Measurements from ENCODE around the gene SNRPD2. TPM values are rescaled to one million over a fixed set of nuclear protein-coding genes. Genes with fewer than 3 reads are reported as not detected.
A peak's percentile ranks its signal among the peaks of the same experiment; 100 is the strongest.

SNRPD2 gene
- total RNA-seq, 1 experiment from 2014 or later: 793 TPM

DNA sequence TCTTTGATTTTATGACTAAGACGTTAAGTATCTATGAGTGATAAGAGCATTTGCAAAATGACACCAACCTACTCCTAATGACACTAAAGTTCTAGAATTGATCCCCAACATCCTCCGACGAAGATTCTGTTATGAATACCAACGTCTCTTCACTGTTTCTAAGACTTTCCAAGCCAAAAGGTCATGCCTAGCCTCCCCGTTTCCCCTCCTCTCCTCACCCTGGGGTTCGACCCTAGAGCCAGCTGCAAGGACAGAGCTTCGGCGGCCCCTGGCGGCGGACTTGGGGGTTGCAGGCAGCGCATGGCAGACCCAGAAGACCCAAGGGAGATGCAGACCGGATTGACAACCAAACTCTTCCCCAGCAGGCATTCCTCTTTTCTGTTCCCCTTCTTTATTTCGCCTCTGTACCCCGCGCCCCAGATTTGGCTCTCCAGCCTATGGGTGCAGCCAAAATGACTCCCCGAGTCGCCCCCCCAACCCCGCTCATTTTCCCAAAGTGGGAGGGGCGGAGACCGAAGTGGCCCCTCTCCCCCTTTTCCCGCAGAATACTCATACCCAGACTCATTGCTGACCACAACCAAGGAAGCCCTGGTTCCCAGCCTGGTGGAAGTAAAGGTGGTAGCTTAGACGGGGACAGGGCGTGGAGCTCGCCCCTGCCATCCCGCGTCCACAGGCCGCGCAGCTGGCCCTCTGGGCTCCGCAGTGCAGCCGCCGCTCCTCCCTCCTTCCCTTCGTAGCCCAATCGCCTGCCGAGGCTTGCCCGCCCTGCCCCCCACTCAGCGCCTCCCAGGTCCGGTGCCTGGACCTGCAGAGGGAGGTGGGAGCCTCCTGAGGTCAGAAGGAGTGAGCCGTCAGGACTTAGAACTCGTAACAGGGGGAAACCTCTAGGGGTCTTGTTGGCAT, 48.5 kb downstream of the SNRPD2 start:
- Histone ChIP-seq H3K4ac (ENCODE audit: low read depth, low read length) (no peak overlapping the region), H3K27me3 (ENCODE audit: insufficient read depth, low read length) (no peaks in the 10 kb centered on the region), H4K91ac (ENCODE audit: insufficient read length, low read depth, low read length) (no peak overlapping the region), H3K4me1 (ENCODE audit: insufficient read depth, low read length) (peaks cover 3% of the 10 kb centered on the region; the same call in 1 of the 2 replicates), H3K56ac (ENCODE audit: insufficient read length, low read depth, low read length) (no peak overlapping the region), H2AK5ac (ENCODE audit: insufficient read length, low read length) (no peak overlapping the region), H2AFZ (ENCODE audit: low read length) (no peak overlapping the region), H2BK20ac (ENCODE audit: low read depth, low read length, poor library complexity, severe bottlenecking) (no peak overlapping the region), H3K23ac (ENCODE audit: insufficient read length, low read depth, low read length) (no peak overlapping the region), H3K4me2 (ENCODE audit: insufficient read depth, insufficient read length, low read length) (peak overlapping the region; percentile 60), H2BK120ac (ENCODE audit: low read depth, low read length, poor library complexity, severe bottlenecking) (no peak overlapping the region), H3K18ac (ENCODE audit: insufficient read length, low read depth, low read length) (no peak overlapping the region), H3K9me3 (ENCODE audit: control insufficient read depth, low read depth, low read length) (no peaks in the 10 kb centered on the region), H3K79me2 (ENCODE audit: insufficient read depth, low read length) (no peaks in the 10 kb centered on the region), H3K14ac (ENCODE audit: insufficient read depth, low read length) (no peak overlapping the region), H2BK5ac (ENCODE audit: insufficient read length, low read length) (no peak overlapping the region), H3K9ac (ENCODE audit: extremely low read depth, insufficient read length, low read length) (no peak overlapping the region), H3K79me1 (ENCODE audit: insufficient read depth, low read depth, low read length, poor library complexity, severe bottlenecking) (no peaks in the 10 kb centered on the region), H3T11ph (ENCODE audit: low read length) (no peak overlapping the region), H3K23me2 (ENCODE audit: insufficient read length, low read depth, low read length, poor library complexity, severe bottlenecking) (peaks cover 20% of the 10 kb centered on the region), H4K5ac (ENCODE audit: insufficient read length, low read depth, low read length) (no peak overlapping the region), H4K8ac (replicated peaks; ENCODE audit: insufficient read length, low read depth, low read length) (no peak overlapping the region), H3K27ac (ENCODE audit: insufficient read length, low read depth, low read length) (no peak overlapping the region), H2BK12ac (ENCODE audit: insufficient read length, low read depth, low read length) (no peak overlapping the region), H4K20me1 (ENCODE audit: control insufficient read depth, insufficient read depth, insufficient read length) (no peaks in the 10 kb centered on the region), H2BK15ac (ENCODE audit: low read depth, low read length) (no peak overlapping the region)
- WGBS (ENCODE audit: extremely low coverage, insufficient read length, low lambda C conversion rate): no CpG with 5 or more reads among the region's 39 CpGs
- Mint-ChIP-seq H3K4me1 (peaks cover 34 to 46% of the 10 kb centered on the region in 2 experiments), H3K27ac (peak overlapping the region in 1 of 3 experiments; percentile 74; a peak in 1 of 7 replicates), H3K36me3 (ENCODE audit: insufficient read depth in 1 of 3, low read depth in 3 of 3) (no peaks in the 10 kb centered on the region; a peak in 1 of 7 replicates), H3K27me3 (ENCODE audit: low read depth) (peaks cover 12% of the 10 kb centered on the region), H3K9me3 (peaks cover 3 to 6% of the 10 kb centered on the region in 2 experiments; a peak in 3 of 5 replicates), H3K4me3 (peak overlapping the region; percentile 77 to 92)
- TF ChIP-seq, protein P1, sequence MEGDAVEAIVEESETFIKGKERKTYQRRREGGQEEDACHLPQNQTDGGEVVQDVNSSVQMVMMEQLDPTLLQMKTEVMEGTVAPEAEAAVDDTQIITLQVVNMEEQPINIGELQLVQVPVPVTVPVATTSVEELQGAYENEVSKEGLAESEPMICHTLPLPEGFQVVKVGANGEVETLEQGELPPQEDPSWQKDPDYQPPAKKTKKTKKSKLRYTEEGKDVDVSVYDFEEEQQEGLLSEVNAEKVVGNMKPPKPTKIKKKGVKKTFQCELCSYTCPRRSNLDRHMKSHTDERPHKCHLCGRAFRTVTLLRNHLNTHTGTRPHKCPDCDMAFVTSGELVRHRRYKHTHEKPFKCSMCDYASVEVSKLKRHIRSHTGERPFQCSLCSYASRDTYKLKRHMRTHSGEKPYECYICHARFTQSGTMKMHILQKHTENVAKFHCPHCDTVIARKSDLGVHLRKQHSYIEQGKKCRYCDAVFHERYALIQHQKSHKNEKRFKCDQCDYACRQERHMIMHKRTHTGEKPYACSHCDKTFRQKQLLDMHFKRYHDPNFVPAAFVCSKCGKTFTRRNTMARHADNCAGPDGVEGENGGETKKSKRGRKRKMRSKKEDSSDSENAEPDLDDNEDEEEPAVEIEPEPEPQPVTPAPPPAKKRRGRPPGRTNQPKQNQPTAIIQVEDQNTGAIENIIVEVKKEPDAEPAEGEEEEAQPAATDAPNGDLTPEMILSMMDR (conservative IDR thresholded peaks at IDR 0.05): peak; percentile 99
- peak; percentile 95 for DNase-seq

Measured in H9 (cell line).